Activated CD8-positive, alpha-beta memory T cell treated with anti-CD3 and anti-CD28 coated beads for 1 hour (primary cell): Measurements from ENCODE around the gene B9D1.
"Not testable (repeated sequence)": the region's sequence is repeated elsewhere in the genome, so short reads cannot be mapped to it uniquely, and the experiment has no call there.

Source experiments
- DNase-seq, 2 donors: peaks; one replicate each; pipeline ENCODE4 v3.0.0-alpha.2; 2020; ENCODE audit warnings: low read depth in 1 of 2; ENCODE audit errors: extremely low read depth in 1 of 2

B9D1 gene

DNA sequence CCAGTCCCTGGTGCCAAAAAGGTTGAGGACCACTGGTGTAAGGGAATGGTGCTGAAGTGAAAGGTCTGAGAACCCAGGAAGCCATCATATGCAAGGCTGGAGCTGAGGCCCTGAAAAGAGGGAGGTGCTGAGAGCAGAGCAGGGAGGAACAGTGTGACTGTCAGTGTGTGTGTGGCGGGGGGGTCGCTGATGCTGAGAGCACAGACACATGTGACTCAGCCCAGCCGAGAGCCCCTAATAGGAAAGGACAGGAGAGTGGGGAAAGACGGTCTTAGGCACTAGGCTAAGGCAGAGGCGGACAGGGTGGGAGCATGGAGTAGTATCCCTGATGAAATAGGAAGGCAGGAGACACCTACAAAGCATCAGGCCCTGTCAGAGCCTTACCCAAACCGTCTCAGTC, 1.2 kb downstream of the B9D1 start:
- DNase-seq: no peak

DNA sequence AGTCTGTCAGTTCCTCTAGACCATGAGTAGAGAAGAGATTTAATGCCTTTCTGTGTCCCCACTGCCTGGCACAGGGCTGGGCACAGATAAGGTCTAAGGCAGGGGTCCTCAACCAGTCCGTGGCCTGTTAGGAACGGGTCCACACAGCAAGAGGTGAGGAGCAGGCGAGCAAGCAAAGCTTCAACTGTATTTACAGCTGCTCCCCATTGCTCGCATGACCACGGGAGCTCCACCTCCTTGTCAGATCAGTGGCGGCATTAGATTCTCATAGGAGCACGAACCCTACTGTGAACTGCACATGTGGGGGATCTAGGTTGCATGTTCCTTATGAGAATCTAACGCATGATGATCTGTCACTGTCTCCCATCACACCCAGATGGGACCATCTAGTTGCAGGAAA, 1.8 kb downstream of the B9D1 start:
- no peak for DNase-seq

DNA sequence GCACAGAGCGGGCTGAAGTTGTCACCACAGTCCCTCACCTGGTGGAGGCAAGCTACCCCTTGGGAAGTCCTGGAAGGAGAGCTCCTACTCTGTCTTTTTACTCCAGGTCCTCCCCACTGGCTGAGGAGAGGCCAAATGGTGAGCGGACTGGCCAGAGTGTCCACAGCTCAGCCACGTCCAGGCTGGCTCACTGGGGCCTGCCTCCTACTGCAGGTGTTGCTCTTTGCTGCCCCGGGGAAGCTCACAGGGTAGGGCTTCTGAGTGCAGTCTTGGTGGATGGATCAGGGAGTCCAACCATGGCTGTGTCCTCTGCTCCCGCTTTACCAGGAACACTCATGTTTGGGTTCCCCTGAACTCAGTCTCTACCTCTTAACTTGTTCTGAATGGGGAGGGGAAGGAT, 2.7 kb downstream of the B9D1 start:
- DNase-seq: no peak

DNA sequence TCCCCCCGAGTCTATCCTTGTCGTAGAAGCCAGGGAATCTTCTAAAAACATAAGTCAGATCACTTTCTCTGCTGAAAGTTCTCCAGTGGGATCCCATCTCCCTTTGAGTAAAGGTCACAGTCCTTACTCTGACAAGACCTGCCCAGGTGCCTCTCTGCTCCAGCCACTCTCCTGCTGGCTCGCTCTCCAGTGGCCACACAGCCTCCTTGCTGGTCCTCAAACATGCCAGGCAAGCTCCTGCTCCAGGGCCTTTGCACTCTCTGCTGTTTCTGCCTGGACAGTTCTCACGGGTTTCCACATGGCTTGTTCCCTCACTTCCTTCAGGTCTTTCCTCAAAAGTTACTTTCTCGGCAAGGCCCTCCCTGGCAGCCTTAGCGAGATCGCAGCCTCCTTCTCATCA, 3.4 kb downstream of the B9D1 start:
- DNase-seq: no peak

DNA sequence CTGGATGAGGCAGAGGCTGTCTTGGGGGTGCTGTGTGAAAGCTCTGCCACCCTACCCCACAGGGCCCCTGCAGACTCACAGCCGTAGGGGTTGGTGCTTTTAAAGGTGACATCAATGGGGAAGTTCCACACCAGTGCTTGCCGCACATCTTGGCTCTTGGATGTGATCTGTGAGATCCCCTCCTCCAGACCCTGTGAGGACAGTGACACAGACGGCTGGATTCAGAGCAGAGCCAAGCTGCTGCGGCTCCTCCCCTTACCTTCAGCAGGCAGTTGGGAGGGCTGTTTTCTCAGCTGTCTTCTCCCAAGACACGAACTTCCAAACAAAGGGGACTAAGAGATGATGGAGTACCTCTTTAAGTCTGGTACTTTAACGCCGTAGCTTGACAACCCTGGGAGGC, 4.8 kb downstream of the B9D1 start:
- no peak for DNase-seq

DNA sequence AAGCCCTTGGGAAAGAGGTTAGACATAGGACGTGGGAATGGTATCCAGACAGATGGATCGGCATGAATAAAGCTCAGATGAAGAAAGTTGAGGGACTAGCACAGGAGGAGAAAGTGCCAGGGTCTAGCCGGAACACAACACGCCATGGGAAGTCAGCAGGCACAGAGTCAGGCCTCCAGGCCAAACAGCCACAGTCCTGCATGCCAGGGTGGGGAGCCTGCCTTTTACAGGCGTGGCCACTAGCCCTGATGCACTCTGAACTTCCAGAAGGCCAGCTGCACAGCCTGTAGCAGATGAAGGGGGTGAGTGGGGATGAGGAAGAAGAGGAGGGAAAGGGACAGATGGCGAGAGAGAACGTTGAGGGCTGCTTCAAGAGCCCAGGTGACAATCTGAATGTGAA, 5.2 kb downstream of the B9D1 start:
- no peak for DNase-seq

DNA sequence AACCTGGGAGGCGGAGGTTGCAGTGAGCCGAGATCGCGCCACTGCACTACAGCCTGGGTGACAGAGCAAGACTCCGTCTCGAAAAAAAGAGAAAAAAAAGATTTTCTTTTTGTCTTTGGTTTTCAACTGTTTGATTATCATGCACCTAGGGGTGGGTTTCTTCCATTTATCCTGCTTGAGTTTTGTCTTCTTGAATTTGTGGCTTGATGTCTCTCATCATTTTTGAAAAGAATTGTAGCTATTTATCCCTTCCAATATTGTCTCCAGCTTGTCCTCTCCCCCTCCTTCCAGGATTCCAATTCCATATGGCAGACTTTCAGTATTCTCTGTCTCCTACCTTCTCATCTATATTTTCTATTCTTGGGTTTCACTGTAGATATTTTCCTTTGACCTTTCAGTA, 7.8 kb downstream of the B9D1 start:
- no peak for DNase-seq

DNA sequence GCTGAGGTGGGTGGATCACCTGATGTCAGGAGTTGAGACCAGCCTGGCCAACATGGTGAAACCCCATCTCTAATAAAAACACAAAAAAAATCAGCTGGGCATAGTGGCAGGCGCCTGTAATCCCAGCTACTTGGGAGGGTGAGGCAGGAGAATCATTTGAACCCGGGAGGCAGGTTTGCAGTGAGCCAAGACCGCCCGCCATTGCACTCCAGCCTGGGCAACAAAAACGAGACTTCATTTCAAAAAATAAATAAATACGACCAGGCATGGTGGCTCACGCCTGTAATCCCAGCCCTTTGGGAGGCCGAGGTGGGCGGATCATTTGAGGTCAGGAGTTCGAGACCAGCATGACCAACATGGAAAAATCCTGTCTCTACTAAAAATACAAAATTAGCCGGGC, 9.1 kb downstream of the B9D1 start:
- DNase-seq: not testable (repeated sequence)

DNA sequence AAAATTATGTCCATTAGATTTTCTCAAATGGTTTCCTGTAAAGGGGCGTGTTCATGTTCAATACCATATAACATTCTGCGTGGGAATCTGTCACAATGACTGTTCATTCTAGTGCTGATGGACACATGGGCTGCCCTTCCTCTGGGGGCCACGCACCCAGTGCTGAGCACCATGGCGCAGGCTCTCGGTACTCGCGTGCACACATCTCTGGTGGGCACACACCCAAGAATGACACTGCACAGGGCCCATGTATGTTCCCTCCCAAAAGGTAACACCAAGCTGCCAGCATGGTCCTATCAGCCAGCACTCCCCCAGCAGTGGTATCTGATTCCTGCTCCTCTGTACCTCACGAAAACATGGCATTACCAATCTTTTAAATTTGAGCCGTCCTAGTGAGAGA, 13.7 kb downstream of the B9D1 start:
- no peak for DNase-seq

DNA sequence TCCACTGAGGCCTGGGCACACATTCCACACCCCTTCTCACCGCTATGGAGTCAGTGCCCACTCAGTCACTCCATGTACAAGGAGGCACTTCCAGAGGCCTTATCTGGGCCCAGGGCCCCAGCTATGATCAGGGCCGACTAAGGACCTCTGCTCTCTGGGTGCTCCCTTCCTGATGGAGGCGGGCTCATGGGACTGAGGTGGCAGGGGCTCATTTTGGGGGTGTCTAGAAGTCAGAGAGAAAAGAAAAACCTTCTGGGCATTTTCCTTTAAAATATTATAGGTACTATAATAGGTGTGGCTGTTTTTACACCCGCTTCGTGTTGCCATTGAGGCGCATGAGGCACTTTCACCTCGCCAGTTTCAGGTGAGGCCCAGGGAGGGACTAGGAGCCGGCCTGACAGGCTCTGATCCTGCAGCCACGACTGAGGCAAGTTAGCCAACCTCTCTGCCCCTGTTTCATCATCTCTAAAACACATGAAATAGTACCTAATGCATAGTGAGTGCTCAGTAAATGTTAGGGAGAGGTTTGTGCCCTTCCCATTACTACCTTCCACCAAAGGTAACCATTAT, 14.4 kb downstream of the B9D1 start:
- DNase-seq: no peak

DNA sequence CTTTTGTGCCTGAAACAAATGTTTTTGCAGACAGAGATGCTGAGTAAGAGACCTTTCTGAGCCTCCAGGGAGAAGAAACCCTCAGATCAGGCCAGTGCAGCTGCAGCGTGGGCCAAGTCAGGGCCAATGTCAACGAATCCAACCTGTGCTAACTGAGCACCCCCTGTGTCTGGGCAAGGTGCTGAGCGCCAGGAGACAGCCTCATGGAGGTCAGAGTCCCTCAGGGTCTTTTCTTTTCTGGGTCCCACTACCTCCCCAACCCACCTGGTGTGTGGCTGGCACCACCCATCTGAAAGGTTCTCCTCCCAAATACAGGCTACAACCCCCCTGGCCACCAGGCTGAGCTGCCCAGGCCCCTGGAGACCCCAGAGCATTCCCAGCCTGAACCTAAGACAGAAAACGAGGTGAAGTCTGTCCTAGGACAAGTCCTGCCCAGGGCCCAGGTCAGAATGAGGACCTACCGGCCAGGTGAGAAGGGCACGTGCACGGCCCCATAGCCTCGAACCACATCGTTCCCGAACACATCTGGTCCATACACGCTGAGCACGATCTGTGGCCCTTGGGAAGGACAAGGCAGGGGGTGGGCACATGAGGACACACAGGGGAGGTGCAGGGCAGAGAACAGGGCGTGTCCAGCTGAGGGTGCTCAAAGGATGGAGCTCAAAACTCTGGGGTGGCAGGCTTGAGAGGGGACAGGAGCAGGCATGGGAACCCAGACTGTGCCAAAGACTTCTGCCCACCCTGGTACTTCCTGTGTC, 15.0 kb downstream of the B9D1 start:
- no peak for DNase-seq

DNA sequence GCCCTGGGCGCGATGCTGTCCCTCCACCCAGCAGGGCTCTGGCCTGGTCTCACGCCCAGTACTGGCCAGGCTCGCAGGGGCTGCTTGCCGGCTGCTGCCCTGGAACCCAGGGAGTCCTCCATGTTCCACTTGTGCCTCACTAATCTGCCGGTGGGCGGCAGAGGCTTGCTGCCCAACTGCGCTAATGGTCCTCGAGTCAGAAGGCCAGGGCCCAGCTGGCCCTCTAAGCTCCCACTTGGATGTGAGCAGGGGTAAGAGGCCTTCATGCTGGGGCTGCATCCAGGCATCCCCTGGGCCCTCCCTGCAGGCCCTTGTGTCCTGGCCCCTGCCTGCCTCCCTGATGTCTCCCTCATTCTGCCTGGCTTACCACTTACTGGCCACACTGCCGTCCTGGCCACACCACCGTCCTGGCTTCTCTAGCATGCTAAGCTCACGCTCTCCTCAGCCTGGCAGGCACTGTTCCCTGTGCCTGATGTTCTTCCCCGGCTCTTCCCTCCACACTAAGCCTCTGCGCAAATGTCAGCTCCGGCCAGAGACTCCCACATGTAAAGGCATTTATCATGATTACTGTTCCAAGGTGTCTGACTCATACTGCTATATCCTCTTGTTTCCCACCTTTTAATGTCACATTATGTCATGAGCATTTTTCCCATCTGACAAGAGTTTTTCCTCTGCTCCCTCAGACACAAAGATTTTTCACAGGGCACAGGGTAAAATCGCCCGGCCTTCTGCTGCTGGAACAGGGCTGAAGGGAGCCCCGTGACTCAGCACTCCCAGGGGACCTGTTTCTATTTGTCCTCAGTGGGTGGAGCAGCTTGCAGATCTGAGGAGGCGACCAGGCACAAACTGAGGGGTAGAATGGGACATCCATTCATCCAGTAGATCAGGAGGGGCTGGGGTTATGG, 15.9 kb downstream of the B9D1 start:
- no peak for DNase-seq

DNA sequence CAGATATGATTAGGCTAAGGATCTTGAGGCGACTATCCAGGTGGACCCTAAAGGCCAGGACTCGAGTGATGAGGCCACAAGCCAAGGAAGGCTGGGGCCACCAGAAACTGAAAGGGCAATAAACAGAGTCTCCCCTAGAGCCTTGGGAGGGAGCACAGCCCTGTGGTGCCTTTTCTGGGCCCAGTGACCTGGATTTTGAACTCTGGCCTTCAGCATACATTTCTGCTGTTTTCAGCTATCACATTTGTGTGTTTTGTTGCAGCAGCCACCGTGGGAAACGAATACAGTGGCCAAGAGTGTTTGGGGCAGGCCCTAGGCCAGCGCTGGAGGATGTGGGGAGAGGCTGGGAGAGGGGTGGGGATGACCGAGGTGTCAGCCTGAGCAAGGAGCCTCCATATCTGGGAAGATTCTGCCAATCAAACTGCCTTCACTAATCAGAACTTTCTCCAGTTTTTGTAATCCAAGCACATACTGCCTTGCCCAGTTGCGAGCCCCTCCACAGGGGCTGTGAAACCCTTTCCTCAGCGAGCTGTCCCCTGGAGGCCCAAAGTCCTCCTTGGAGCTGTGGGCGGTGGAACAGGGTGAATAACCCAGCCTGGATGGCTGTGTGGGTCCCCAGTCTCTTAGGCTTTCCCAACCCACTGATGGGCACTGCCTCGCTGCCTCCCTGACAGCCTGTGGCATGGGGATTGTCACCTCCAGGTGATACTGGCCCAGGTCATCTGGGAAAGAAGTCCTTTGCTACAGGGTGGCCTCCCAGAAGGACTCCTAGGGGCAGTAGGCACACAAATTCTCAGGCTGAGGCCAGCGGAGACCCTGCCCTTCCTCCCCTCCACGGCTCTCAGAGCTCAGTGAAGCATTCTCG, 16.8 kb downstream of the B9D1 start:
- no peak for DNase-seq

DNA sequence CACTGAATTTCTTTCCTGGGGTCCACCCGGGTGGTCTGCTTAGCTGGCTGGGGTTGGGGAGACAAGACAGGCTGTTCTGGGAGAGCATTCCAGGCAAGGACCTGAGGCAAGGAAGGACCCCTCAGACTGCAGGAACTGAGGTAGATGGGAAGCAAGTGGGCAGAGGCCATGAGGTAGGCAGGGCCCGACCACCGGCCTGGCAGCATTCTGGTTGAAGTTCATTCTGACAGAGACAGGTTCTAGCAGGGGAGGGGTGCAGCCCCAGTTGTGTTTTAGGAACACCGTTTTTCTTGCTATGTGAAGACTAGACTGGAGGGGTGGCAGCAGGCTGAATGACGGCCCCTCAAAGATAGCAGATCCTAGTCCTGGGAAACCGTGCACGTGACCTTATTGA, 17.5 kb downstream of the B9D1 start:
- DNase-seq: no peak

DNA sequence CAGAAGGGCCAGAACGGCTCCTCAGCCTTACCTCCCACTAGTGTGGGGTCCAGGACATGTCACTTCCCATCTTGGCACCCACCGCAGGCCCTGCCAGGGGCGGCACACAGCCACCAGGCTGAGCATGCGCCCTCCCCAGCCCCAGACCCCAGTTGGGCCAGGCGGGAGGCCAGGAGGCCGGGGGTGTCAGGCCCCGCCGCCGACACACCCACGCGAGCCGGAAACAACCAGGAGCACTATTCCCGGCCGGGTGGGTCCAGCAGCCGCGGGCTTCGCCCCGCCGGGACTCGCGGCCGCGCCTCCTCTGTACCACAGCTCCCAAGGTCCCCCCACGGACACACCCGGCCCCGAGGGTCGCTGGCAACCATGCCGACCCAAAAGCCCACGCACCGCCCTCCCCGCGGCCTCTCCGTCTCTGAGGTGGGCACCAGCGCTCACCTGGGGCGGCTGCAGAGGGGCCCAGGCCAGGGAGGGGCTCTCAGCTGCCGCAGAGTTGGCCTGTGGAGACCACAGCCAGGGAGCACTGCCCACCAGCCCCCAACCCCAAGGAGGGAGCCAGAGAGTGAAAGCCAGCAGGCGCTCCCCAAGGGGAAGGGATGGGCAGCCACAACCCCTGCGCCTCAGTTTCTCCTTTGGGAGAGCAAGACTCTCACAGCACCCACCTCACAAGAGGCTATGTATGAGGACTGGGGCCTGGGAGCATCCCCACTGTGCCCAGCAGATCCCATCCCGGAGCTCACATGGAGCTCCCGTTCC, 18.0 kb downstream of the B9D1 start:
- no peak for DNase-seq

DNA sequence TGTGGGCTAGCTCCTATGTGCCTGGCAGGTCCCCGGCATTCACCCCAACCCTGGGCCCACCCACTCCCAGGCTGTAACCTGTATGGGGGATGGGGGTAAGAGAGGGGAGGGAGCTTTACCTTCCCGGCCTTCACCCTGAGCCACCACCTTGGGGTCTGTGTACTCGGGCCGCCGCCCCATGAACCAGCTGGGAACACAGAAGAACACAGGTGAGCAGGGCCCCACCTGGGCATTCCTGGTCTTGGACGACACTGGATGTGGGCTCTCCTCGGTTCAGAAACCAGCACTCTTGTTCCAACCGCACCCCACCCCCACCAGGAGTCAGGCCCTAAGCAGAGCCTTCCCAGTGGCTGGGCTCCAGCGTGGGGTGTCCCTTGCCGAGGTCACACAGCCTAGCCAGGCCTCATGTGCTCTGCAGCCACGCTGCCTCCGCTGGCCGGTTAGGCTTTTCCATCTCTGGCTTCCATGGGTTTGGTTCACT, 18.8 kb downstream of the B9D1 start:
- no peak for DNase-seq

DNA sequence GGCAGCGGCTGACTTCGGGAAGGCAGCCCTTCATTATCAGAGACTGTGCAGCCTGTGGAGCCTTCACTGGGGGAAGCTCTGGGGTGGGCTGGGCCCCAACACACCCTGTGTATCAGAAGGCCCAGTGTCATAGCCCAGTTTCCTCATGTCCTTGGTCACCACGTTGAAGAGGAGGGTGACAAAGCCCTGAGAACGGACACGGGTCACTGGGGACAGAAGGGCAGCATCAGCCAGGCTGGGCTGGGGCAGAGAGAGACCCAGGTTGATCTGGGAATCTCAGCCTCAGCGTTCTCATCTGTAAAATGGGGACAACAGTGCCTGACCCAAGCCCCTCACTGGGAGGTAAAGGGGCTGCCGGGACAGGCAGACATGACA, 19.3 kb downstream of the B9D1 start:
- no peak for DNase-seq

DNA sequence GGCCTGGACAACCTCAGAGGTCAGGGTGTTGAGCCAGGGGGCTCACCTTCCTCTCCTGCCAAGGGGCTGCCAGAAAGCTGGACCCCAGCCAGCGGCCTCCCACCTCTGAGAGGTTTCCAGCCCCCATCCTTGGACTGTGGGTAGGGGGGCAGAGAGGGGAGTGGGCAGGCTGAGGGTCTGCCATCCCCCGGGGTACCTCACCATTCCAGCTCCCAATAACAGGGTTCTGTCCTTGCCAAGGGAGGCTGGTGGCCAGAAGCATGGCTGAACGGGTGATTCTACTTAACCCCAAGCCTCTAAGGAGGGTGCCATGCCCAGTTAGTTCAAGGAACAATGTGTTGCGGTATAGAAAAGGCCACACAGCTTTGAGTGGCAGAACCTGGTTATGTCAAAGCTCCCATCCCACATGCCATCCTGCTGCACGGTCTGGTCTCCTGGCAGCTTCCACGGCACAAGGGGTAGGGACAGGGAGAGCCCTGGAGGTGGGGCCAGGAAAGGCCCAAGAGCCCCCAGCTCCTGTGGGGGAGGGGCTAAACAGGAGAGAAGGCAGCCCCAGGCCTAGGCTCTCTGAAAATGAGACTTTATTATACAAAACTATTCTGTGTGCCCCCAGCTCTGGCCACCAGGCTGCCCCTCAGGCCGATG, 19.8 kb downstream of the B9D1 start:
- no peak for DNase-seq
